Thoracic aorta (tissue), 2 donors: Measurements from ENCODE around the gene MLPH. TPM values are rescaled to one million over a fixed set of nuclear protein-coding genes. Genes with fewer than 3 reads are reported as not detected.
"Not testable (repeated sequence)": the region's sequence is repeated elsewhere in the genome, so short reads cannot be mapped to it uniquely, and the experiment has no call there.

Source experiments
- ATAC-seq: fragments of 150-250 bp; one replicate; pipeline ENCODE4 v1.8.0; 2017; ENCODE audit warnings: low read depth; ENCODE audit not compliant: insufficient number of reproducible peaks, low FRiP score
- DNase-seq: peaks from one replicate; pipeline ENCODE4 v3.0.0-alpha.2; 2020; ENCODE audit warnings: low spot score
- H3K27ac ChIP-seq, 2 donors: fragments of 200-600 bp; sonication (generic); 1 replicate in 1 of 2; 2 replicates in 1 of 2; pipeline ENCODE4 v1.5.1; 2016; ENCODE audit warnings: mild to moderate bottlenecking in 2 of 2, moderate library complexity in 2 of 2
- H3K27me3 ChIP-seq: fragments of 200-600 bp; sonication (generic); replicated peaks from 2 replicates; pipeline ENCODE4 v1.6.0; 2016; ENCODE audit warnings: mild to moderate bottlenecking; ENCODE audit not compliant: insufficient read depth
- H3K36me3 ChIP-seq: fragments of 200-600 bp; sonication (generic); one replicate; pipeline ENCODE4 v1.5.1; 2016
- H3K4me1 ChIP-seq, 2 donors: fragments of 200-600 bp; sonication (generic); 1 replicate in 1 of 2; 2 replicates in 1 of 2; pipeline versions ENCODE4 v1.5.1 to v1.6.0; 2016; ENCODE audit warnings: low read depth in 2 of 2, mild to moderate bottlenecking in 1 of 2; ENCODE audit not compliant: control insufficient read depth in 1 of 2
- H3K4me3 ChIP-seq: fragments of 200-600 bp; sonication (generic); 2 replicates; pipeline ENCODE4 v1.5.1; 2016; ENCODE audit warnings: mild to moderate bottlenecking
- H3K9me3 ChIP-seq: fragments of 200-600 bp; sonication (generic); 2 replicates; pipeline ENCODE4 v1.5.1; 2016
- total RNA-seq, 2 donors: library from RNA; depleted of rRNA; stranded (reverse); fragments of >200 nt; gene quantifications; one replicate each; pipeline versions ENCODE4 v1.1.0 to v1.2.3, GENCODE V29; 2016
- TF ChIP-seq, protein P1 (sequence below): fragments of 200-600 bp; sonication (generic); IDR thresholded peaks from one replicate; pipeline ENCODE4 v1.5.1; 2019; ENCODE audit warnings: antibody characterized with exemption

MLPH gene
- total RNA-seq, 2 donors from 2014 or later: 2.0 to 7.4 TPM

DNA sequence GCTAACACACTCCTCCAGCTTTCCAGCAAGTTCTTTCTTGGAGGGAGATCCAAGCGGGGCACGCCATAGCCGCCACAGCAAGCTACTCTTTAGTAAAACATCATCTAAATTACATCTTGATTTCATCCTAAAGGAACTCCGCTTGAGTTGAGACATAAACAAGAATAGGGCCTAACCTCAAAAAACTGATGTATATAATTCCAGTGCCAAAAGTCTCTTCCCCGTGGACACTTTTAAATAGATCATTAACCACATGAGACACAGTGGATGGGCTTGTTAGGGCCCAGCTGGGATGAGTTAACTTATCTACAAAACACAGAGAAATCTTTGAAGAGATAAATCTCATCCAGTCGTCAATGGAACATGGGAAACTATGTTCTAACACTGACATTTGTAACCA lies 20.8 kb upstream of the MLPH start:
- DNase-seq (no peak), ATAC-seq (no peak)
- no peak overlapping the region for H3K27ac ChIP-seq
- no peaks in the 10 kb centered on the region for H3K27me3 ChIP-seq
- TF ChIP-seq, protein P1, sequence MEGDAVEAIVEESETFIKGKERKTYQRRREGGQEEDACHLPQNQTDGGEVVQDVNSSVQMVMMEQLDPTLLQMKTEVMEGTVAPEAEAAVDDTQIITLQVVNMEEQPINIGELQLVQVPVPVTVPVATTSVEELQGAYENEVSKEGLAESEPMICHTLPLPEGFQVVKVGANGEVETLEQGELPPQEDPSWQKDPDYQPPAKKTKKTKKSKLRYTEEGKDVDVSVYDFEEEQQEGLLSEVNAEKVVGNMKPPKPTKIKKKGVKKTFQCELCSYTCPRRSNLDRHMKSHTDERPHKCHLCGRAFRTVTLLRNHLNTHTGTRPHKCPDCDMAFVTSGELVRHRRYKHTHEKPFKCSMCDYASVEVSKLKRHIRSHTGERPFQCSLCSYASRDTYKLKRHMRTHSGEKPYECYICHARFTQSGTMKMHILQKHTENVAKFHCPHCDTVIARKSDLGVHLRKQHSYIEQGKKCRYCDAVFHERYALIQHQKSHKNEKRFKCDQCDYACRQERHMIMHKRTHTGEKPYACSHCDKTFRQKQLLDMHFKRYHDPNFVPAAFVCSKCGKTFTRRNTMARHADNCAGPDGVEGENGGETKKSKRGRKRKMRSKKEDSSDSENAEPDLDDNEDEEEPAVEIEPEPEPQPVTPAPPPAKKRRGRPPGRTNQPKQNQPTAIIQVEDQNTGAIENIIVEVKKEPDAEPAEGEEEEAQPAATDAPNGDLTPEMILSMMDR: no peak
- H3K4me3 ChIP-seq: no peak overlapping the region
- no peaks in the 10 kb centered on the region for H3K4me1 ChIP-seq
- no peaks in the 10 kb centered on the region for H3K9me3 ChIP-seq
- H3K36me3 ChIP-seq: no peaks in the 10 kb centered on the region

DNA sequence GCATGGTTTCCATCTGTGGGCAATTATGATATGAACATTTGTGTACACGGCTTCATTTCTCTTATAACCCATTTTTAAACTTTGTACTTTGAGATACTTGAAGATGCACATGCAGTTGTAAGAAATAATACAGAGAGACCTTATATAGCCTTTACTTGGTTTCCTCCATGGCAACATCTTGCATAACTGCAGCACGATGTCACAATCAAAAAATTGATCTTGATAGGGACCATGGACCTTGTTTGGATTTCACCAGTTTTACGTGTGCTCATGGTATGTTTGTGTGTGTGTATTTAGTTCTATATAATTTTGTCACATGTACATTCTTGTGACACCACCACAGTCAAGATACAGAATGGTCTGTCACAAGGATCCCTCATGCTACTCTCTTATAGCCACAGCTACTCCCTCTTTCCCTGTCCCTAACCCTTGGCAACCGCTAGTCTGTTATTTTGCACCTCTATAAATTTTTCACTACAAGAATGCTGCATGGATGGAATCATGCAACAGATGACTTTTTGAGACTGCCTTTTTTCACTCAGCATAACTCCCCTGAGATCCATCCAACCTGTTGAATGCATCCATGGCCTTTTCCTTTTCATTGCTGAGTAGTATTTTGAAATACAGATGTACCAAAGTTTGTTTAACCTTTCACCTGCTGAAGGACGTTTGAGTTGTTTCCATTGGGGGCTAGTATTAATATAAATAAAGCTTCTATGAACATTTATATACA lies 19.4 kb upstream of the MLPH start:
- Histone ChIP-seq H3K4me1 (peaks cover 0 to 3% of the 10 kb centered on the region in 2 donors), H3K27ac (no peak overlapping the region), H3K9me3 (no peaks in the 10 kb centered on the region), H3K27me3 (no peaks in the 10 kb centered on the region), H3K4me3 (no peak overlapping the region), H3K36me3 (no peaks in the 10 kb centered on the region)
- DNase-seq: no peak
- TF ChIP-seq, protein P1: no peak
- no peak for ATAC-seq

DNA sequence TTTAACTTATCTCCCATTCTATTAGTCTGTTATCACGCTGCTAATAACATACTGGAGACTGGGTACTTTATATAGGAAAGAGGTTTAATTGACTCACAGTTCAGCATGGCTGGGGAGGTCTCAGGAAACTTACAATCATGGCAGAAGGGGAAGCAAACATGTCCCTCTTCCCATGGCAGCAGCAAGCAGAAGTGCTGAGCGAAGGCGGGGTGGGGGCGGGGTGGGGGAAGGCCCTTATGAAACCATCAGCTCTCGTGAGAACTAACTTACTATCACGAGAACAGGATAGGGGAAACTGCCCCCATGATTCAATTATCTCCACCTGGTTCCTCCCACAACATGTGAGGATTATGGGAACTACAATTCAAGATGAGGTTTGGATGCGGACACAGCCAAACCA lies 17.6 kb upstream of the MLPH start:
- H3K4me1 ChIP-seq, H3K36me3 ChIP-seq, H3K9me3 ChIP-seq, H3K27ac ChIP-seq, DNase-seq, ATAC-seq, H3K27me3 ChIP-seq, H3K4me3 ChIP-seq: not testable (repeated sequence)

DNA sequence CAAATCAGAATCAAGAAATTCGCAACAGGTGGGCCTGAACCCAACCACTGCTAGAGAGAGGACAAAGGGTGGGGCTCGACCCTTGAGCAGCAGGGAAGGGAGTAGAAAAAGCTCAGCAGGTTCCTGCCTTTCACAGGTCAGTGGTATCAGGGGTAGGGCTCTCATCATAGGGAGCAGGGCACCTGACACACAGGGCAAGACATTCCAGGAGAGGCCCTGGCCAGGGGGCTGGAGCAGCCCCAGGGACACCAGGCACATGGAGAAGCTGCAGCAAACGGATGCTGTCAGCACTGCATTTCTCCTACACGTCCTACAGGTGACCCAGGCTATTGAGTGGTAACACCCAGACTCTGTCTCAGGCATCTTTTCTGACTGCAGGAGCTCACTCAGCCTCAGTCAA lies 17.2 kb upstream of the MLPH start:
- DNase-seq (no peak), ATAC-seq (no peak)
- no peaks in the 10 kb centered on the region for H3K27me3 ChIP-seq
- H3K36me3 ChIP-seq: no peaks in the 10 kb centered on the region
- H3K4me1 ChIP-seq: peaks cover 5 to 11% of the 10 kb centered on the region in 2 donors
- H3K9me3 ChIP-seq: no peaks in the 10 kb centered on the region
- TF ChIP-seq, protein P1: no peak
- no peak overlapping the region for H3K4me3 ChIP-seq
- H3K27ac ChIP-seq: no peak overlapping the region

DNA sequence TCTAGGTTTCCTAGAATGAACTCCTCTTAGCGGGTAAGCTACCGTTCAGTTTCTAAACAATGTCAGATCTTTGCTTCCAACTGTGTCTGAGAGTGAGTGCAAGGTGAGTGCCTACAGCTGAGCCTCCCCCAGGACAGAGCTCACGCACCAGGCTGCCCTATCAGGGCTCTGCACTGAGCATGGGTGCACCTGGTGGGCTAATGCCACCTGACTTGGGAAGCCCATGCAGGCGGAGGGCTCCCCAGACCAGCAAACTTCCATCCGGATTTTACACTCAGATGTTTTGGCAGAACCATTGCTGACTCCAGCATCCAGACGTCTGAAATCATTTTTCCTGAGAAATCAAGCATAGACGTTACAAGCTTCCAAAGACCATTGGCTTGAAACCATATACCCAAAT lies 16.1 kb upstream of the MLPH start:
- H3K27ac ChIP-seq: no peak overlapping the region
- H3K9me3 ChIP-seq: no peaks in the 10 kb centered on the region
- no peak overlapping the region for H3K4me3 ChIP-seq
- ATAC-seq (no peak), DNase-seq (no peak)
- H3K27me3 ChIP-seq: no peaks in the 10 kb centered on the region
- peaks cover 5 to 18% of the 10 kb centered on the region in 2 donors for H3K4me1 ChIP-seq
- TF ChIP-seq, protein P1: no peak
- H3K36me3 ChIP-seq: no peaks in the 10 kb centered on the region
